ENCODE results near the gene CACNA1F. TPM values are rescaled to one million over a fixed set of nuclear protein-coding genes. Genes with fewer than 3 reads are reported as not detected.
A peak's percentile ranks its signal among the peaks of the same experiment; 100 is the strongest.

Gene CACNA1F
- total and polyA plus RNA-seq, 3 experiments from 2014 or later: 0.24 to 0.61 TPM; not detected in 1

DNA sequence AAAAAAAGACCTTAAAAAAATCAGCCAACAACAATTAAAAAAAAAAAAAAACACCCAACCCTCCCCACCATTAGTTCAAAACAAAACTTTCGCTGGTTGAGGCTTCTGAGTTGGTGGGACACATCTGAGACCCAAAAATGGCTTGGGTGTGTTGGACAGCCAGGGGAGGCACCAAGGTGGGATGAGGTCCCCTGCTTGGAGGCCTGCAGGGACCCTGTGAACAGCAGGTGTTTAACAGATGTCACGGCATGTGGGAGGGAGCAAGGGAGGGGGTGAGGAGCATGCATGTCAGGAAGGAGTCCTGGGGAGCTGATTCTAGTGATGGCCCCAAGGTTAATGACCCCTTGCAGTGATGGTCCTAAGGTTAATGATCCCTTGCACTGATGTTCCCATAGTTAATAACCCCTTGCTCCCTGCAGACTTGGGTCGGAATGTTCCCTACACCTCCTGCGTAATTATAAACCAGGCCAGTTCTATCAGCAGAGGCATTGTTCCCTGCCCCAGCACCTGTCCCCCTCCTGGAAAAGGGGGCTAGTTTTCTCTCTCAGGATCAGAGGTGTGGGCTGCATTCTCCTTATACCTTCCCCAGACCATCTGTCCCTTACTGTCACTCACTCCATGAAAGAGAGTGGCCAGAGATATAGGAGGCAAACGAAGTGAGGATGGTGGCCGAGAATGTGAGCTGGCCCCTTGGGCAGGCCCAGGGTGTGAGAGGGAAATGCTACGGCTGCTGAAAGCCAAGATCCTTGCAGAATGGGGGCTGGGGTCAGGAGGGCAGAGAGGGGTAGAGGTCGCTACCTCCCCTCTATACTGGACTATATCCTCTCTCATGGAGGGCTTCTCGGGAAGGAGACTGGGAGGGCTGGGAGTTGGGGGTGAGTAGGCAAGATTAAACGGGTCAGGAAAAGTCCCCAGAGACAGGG, 33.6 kb upstream of the CACNA1F start:
- Histone ChIP-seq H3K9me3 (ENCODE audit: low read length) (no peaks in the 10 kb centered on the region), H3K27me3 (ENCODE audit: insufficient read depth, low read length, poor library complexity, severe bottlenecking) (no peaks in the 10 kb centered on the region), H3K36me3 (ENCODE audit: insufficient read depth, low read length) (no peaks in the 10 kb centered on the region), H3K4me1 (ENCODE audit: insufficient read depth, low read length) (peaks cover 19% of the 10 kb centered on the region), H3K27ac (ENCODE audit: low read depth, low read length) (no peak overlapping the region), H3K4me3 (ENCODE audit: low read length) (no peak overlapping the region)
- Mint-ChIP-seq H3K4me3 (no peak overlapping the region), H3K27ac (peak overlapping the region in 3 of 8 donors; percentile 31 to 100 (median 52)), H3K27me3 (peaks cover 0 to 3% of the 10 kb centered on the region in 2 donors), H3K9me3 (no peaks in the 10 kb centered on the region), H3K36me3 (peaks cover 0 to 6% (median 0%) of the 10 kb centered on the region in 3 donors), H3K4me1 (peaks cover 28 to 56% (median 38%) of the 10 kb centered on the region in 3 donors)
- ChIA-PET CTCF (no interaction called here), POLR2A (no interaction called here)
- no peak for DNase-seq

DNA sequence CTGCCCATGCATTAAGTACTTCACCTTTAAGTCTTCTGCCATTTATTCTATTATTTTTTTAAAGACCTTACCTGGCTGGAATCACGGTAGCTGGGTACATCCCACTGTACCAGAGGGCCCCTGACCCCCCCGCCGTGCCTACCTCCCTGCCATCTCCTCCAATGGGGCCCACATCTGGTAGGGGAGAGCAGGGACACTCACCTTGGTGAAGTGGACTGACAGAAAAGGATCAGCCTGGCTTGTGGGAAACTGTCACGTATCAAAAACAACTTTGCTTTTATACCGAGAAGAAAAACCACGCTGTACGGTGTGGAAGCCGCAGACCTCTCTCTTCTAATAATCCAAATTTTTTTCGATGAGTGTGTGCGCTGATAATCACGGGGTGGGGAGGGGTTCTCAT, 31.3 kb upstream of the CACNA1F start, which contains the start of gene FOXP3:
Gene FOXP3 (minus strand): TSS at position 251 of the 400 bp plus-strand sequence. CDS start 6,205 bp downstream, outside the sequence.
- H3K9me3 Mint-ChIP-seq: no peaks in the 10 kb centered on the region
- POLR2A ChIA-PET: no interaction called here
- peaks cover 0 to 2% (median 0%) of the 10 kb centered on the region in 3 donors for H3K36me3 Mint-ChIP-seq
- Histone ChIP-seq H3K27me3 (ENCODE audit: insufficient read depth, low read length, poor library complexity, severe bottlenecking) (no peaks in the 10 kb centered on the region), H3K36me3 (ENCODE audit: insufficient read depth, low read length) (no peaks in the 10 kb centered on the region), H3K9me3 (ENCODE audit: low read length) (no peaks in the 10 kb centered on the region), H3K27ac (ENCODE audit: low read depth, low read length) (no peak within 1 kb of the TSS), H3K4me1 (ENCODE audit: insufficient read depth, low read length) (peaks cover 6% of the 10 kb centered on the region), H3K4me3 (ENCODE audit: low read length) (no peak within 1 kb of the TSS)
- H3K4me3 Mint-ChIP-seq: peak within 1 kb of the TSS in 6 of 7 donors; percentile 18 to 80 (median 55)
- CTCF ChIA-PET: no interaction called here
- peaks cover 18 to 49% (median 28%) of the 10 kb centered on the region in 3 donors for H3K4me1 Mint-ChIP-seq
- peaks cover 0 to 4% of the 10 kb centered on the region in 2 donors for H3K27me3 Mint-ChIP-seq
- DNase-seq: no peak
- peak within 1 kb of the TSS in 7 of 8 donors; percentile 10 to 90 (median 58) for H3K27ac Mint-ChIP-seq

DNA sequence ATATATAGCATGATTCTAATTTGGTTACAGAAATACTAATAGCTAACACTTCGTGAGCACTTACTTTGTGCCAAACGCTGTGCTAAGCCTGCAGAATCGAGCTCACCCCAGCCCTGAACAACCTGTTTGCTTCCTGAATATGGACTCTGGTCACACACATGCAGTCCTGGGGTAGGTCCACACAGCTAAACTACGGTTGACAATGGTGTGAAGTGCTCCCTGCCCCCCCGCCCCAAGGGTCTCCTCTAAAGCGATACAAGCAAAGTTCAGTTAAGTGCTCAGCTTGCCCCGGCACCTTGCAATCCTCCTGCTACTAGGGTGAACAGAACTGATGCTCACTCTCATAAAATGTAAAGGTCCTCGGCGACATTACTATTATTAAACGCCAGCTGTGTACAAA, 30.5 kb upstream of the CACNA1F start:
- Mint-ChIP-seq H3K4me3 (peak overlapping the region in 3 of 7 donors; percentile 13 to 61 (median 18)), H3K27ac (no peak overlapping the region), H3K27me3 (peaks cover 0 to 2% of the 10 kb centered on the region in 2 donors), H3K9me3 (no peaks in the 10 kb centered on the region), H3K4me1 (peaks cover 21 to 53% (median 30%) of the 10 kb centered on the region in 3 donors), H3K36me3 (no peaks in the 10 kb centered on the region)
- Histone ChIP-seq H3K27ac (ENCODE audit: low read depth, low read length) (no peak overlapping the region), H3K9me3 (ENCODE audit: low read length) (no peaks in the 10 kb centered on the region), H3K4me1 (ENCODE audit: insufficient read depth, low read length) (peaks cover 10% of the 10 kb centered on the region), H3K27me3 (ENCODE audit: insufficient read depth, low read length, poor library complexity, severe bottlenecking) (no peaks in the 10 kb centered on the region), H3K4me3 (ENCODE audit: low read length) (no peak overlapping the region), H3K36me3 (ENCODE audit: insufficient read depth, low read length) (no peaks in the 10 kb centered on the region)
- CTCF ChIA-PET: interaction anchor here (0.9 kb wide), 1 partner anchor 13 kb away, joined by 3 read pairs; no protein-coding TSS in a partner anchor
- POLR2A ChIA-PET: no interaction called here
- DNase-seq: no peak

DNA sequence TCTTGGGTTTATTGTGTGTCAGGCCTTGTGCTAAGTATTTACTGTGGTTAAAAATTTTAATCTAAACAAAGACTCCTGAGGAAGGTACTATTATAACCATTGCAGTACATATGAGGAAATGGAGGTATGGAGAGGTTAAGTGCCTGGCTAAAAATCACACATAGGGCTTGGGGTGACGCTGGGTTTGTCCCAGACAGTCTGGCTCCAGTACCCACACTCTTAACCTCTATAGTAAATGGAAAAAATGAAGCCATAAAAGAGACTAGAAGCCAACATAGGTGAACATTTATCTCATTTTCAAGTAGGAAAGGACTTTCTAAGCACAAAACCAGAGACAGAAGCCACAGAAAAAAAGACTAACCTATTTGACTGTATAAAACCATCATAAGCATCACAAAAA, 29.5 kb upstream of the CACNA1F start:
- H3K4me1 Mint-ChIP-seq: peaks cover 22 to 55% (median 30%) of the 10 kb centered on the region in 3 donors

DNA sequence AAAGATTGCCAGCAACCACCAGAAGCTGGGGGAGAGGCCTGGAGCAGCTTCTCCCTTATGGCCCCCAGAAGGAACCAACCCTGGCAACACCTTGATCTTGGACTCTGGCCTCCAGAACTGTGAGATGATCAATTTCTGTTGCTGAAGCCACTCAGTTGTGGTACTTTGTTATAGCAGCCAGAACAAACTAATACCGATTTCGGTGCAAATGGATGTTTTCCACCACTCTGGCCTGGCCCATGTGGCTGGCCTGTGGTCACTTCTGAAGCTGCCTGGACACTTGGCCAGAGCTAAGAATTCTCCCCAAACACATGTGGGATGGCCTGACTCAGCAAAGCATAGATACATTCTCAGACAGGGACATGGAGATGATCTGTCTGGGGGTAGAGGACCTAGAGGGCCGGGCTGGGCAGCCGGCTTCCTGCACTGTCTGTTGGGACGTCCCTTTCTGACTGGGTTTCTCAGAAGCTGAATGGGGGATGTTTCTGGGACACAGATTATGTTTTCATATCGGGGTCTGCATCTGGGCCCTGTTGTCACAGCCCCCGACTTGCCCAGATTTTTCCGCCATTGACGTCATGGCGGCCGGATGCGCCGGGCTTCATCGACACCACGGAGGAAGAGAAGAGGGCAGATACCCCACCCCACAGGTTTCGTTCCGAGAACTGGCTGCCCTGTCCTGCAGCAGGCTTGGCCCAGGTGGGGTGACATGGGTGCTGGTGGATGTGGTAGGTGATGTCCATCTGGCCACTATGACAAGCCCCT, 27.3 kb upstream of the CACNA1F start:
- POLR2A ChIA-PET: no interaction called here

More for the DNA sequence above, 29.5 kb upstream of the CACNA1F start:
- peak overlapping the region in 2 of 8 donors; percentile 7 to 52 for H3K27ac Mint-ChIP-seq
- no peaks in the 10 kb centered on the region for H3K9me3 Mint-ChIP-seq
- H3K4me3 Mint-ChIP-seq: peak overlapping the region in 1 of 7 donors; percentile 48
- Histone ChIP-seq H3K27me3 (ENCODE audit: insufficient read depth, low read length, poor library complexity, severe bottlenecking) (no peaks in the 10 kb centered on the region), H3K4me3 (ENCODE audit: low read length) (no peak overlapping the region), H3K36me3 (ENCODE audit: insufficient read depth, low read length) (no peaks in the 10 kb centered on the region), H3K27ac (ENCODE audit: low read depth, low read length) (no peak overlapping the region), H3K9me3 (ENCODE audit: low read length) (no peaks in the 10 kb centered on the region), H3K4me1 (ENCODE audit: insufficient read depth, low read length) (peaks cover 16% of the 10 kb centered on the region)
- POLR2A ChIA-PET: no interaction called here
- H3K36me3 Mint-ChIP-seq: no peaks in the 10 kb centered on the region
- CTCF ChIA-PET: interaction anchor here (0.6 kb wide), 1 partner anchor 474 kb away, joined by 3 read pairs; no protein-coding TSS in a partner anchor
- DNase-seq: no peak
- H3K27me3 Mint-ChIP-seq: peaks cover 0 to 2% of the 10 kb centered on the region in 2 donors

DNA sequence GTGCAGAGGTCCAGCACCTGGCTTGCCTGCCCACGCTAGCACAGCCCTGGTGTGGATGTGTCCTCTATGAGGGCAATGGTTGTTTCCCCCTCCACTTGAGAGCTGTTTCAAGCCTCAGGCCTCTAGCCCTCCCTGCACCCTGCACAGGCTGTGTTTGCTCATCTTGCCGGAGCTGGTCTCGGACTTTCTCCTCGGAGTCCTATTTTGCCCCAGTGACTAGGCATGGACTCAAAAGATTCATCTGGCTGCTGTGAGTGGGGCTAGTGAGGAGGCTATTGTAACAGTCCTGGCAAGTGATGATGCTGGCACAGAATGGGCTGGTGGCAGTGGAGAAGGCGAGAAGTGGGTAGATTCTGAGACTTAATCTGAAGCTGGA, 25.6 kb upstream of the CACNA1F start:
- H3K9me3 ChIP-seq (ENCODE audit: low read length): no peaks in the 10 kb centered on the region
- H3K27ac ChIP-seq (ENCODE audit: low read depth, low read length): no peak overlapping the region
- peak overlapping the region in 3 of 8 donors; percentile 24 to 39 (median 35) for H3K27ac Mint-ChIP-seq
- no peaks in the 10 kb centered on the region for H3K27me3 ChIP-seq (ENCODE audit: insufficient read depth, low read length, poor library complexity, severe bottlenecking)
- ChIA-PET CTCF (interaction anchor here (1.3 to 2.3 kb wide), 2 partner anchors 10 to 92 kb away, joined by 3 to 10 read pairs; no protein-coding TSS in a partner anchor), POLR2A (interaction anchor here (1.1 to 1.5 kb wide), 2 partner anchors 10 to 14 kb away, joined by 4 to 5 read pairs; partner anchors contain the start of gene PPP1R3F)
- H3K36me3 ChIP-seq (ENCODE audit: insufficient read depth, low read length): no peaks in the 10 kb centered on the region
- peaks cover 26% of the 10 kb centered on the region for H3K4me1 ChIP-seq (ENCODE audit: insufficient read depth, low read length)
- H3K4me3 ChIP-seq (ENCODE audit: low read length): no peak overlapping the region
- no peak for DNase-seq
- no peaks in the 10 kb centered on the region for H3K9me3 Mint-ChIP-seq
- peaks cover 0 to 1% of the 10 kb centered on the region in 2 donors for H3K27me3 Mint-ChIP-seq
- peak overlapping the region in 2 of 7 donors; percentile 14 to 21 for H3K4me3 Mint-ChIP-seq
- no peaks in the 10 kb centered on the region for H3K36me3 Mint-ChIP-seq
- H3K4me1 Mint-ChIP-seq: peaks cover 17 to 48% (median 18%) of the 10 kb centered on the region in 3 donors

More for the DNA sequence above, 27.3 kb upstream of the CACNA1F start:
- H3K4me1 Mint-ChIP-seq: peaks cover 25 to 63% (median 32%) of the 10 kb centered on the region in 3 donors
- no peak overlapping the region for H3K4me3 ChIP-seq (ENCODE audit: low read length)
- DNase-seq: no peak
- H3K36me3 Mint-ChIP-seq: no peaks in the 10 kb centered on the region
- no peak overlapping the region for H3K4me3 Mint-ChIP-seq
- H3K4me1 ChIP-seq (ENCODE audit: insufficient read depth, low read length): peaks cover 26% of the 10 kb centered on the region
- H3K27ac ChIP-seq (ENCODE audit: low read depth, low read length): no peak overlapping the region
- H3K27me3 Mint-ChIP-seq: peaks cover 0 to 1% of the 10 kb centered on the region in 2 donors
- no peaks in the 10 kb centered on the region for H3K36me3 ChIP-seq (ENCODE audit: insufficient read depth, low read length)
- peak overlapping the region in 1 of 8 donors; percentile 55 for H3K27ac Mint-ChIP-seq
- H3K9me3 Mint-ChIP-seq: no peaks in the 10 kb centered on the region
- H3K9me3 ChIP-seq (ENCODE audit: low read length): no peaks in the 10 kb centered on the region
- no peaks in the 10 kb centered on the region for H3K27me3 ChIP-seq (ENCODE audit: insufficient read depth, low read length, poor library complexity, severe bottlenecking)
- CTCF ChIA-PET: no interaction called here

DNA sequence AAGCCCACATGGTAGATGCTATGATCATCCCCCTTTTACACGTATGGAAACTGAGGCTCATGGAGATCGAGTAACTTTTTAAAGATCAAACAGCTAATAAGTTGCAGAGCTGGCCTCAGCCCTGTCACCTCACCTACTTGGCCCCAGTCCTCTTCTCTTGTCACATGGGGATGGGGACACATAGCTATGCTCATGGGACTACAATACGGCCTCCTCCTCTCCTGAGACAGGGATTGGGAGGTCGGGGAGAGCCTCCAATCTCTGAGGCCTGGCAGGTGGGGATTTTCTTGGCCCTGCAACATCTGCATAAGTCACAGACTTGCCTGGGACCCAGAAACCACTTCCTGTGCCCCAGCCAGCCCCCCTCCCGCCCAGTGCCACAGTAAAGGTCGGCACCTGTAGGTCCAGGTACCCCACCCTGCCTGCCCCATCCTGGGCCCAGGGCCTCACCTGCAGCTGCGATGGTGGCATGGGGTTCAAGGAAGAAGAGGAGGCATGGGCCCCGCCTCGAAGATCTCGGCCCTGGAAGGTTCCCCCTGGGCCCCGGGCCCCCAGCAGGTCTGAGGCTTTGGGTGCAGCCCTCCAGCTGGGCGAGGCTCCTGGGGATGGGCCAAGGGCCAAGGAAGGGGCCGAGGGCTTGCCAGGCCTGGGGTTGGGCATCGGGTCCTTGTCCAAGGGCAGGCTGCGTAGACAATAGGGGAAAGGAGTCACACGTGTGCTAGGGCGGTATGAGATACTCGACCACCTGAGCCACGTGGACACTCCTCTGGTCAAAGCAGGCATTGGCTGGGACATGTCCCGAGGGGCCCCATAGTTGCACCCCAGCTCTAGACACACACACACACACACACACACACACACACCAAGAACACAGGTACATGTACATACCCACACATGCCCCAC, 25.0 kb upstream of the CACNA1F start:
- Mint-ChIP-seq H3K4me1 (peaks cover 16 to 46% (median 18%) of the 10 kb centered on the region in 3 donors), H3K4me3 (peak overlapping the region in 6 of 7 donors; percentile 10 to 54 (median 32))
- no peak overlapping the region for H3K27ac ChIP-seq (ENCODE audit: low read depth, low read length)

More for the DNA sequence above, 25.0 kb upstream of the CACNA1F start:
- Mint-ChIP-seq H3K27ac (peak overlapping the region in 7 of 8 donors; percentile 23 to 86 (median 64)), H3K9me3 (no peaks in the 10 kb centered on the region), H3K27me3 (peaks cover 0 to 1% of the 10 kb centered on the region in 2 donors), H3K36me3 (no peaks in the 10 kb centered on the region)
- Histone ChIP-seq H3K4me3 (ENCODE audit: low read length) (no peak overlapping the region), H3K4me1 (ENCODE audit: insufficient read depth, low read length) (peaks cover 26% of the 10 kb centered on the region), H3K27me3 (ENCODE audit: insufficient read depth, low read length, poor library complexity, severe bottlenecking) (no peaks in the 10 kb centered on the region), H3K36me3 (ENCODE audit: insufficient read depth, low read length) (no peaks in the 10 kb centered on the region), H3K9me3 (ENCODE audit: low read length) (no peaks in the 10 kb centered on the region)
- ChIA-PET CTCF (interaction anchor here (2.3 kb wide), 1 partner anchor 11 kb away, joined by 10 read pairs; no protein-coding TSS in a partner anchor), POLR2A (interaction anchor here (1.1 to 1.5 kb wide), 2 partner anchors 11 to 15 kb away, joined by 4 to 5 read pairs; partner anchors contain the start of gene PPP1R3F)
- no peak for DNase-seq

All from CD8-positive, alpha-beta memory T cell (primary cell).